GM21360 (cell line): ENCODE measurements around the gene AATK.

Experiments
- ATAC-seq: cut with Tn5 transposase; IDR thresholded peaks from one replicate; pipeline ENCODE4 v1.9.1; 2021; ENCODE audit warnings: mild to moderate bottlenecking, moderate library complexity; ENCODE audit not compliant: unreplicated experiment

Gene AATK

DNA sequence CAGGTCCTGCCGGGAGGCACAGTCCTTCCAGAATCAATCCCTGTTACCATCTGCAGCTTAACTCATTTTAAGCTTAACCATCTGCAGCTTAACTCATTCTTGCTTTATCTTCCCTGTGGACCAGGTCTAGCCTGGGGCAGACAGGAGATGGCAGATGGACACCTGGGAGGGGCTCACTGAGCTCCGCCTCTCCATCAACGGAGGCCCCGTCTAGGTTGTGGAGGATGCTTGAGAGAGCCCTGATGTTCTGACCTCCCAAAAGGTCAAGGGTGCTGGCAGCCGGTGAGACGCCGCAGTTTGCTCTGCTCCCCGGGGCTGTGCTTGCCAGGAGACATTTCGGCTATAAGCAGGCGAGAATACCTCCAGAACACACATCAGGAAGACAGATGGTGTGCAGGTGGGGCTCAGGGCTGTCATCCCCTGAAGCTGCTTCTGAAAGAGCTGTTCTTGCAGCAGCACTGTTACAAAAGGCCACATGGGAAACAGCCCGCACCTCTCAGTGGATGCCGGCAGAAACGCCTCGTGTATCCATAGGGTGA, 89.8 kb downstream of the AATK start:
- ATAC-seq, result no peak

DNA sequence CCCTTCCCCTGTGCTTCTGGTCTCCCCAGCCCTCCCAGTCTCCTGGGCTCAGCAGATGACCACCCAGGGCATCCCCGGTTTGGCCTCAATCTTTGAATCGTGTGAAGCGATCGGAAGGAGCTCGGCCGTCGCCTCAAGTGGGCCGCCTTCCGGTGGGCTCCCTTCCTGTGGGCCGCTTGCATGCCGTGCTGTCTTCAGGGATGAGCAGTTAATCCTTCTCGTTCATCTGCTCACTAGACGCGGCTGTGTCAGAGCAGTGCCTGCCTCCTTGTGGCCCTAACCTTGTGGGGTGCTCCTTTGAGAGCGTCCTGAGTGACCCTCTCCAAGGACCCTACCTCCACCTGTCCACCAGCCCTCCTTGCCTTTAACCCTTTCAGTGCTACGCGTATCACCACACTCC, 90.7 kb downstream of the AATK start:
- no peak for ATAC-seq

GRCh38 chr17:81074875-81075274, 91.1 kb downstream of the AATK start:
- no peak for ATAC-seq

DNA sequence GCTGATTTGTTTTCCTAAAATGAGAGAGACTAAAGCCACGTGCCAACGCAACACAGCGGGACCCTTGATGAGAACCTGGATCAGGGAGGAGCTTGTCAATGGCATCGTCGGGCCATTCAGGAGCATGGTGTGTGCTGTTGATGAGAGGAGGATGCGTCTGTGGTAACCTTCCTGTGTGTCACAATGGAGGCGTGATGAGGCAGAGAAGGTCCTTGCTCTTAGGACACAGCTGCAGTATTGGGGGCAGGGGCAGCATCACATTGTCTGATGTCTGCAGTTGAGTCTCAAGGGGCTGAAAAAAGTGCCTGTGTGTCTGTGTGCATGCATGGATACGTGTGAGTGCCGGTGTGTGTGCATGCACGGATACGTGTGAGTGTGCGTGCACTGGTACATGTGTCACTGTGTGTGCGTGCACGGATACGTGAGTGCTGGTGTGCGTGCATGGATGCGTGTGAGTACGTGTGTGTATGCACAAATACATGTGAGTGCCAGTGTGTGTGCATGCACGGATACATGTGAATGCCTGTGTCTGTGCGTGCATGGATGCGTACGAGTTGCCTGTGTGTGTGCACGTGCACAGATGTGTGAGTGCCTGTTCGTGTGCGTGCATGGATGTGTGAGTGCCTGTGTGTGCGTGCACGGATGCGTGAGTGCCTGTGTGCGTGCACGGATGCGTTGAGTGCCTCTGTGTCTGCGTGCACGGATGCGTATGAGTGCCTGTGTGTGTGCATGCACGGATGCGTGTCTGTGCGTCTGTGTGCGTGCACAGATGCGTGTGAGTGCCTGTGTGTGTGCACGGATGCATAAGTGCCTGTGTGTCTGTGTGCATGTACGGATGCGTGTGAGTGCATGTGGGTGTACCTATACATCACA, 91.8 kb downstream of the AATK start:
- no peak for ATAC-seq

DNA sequence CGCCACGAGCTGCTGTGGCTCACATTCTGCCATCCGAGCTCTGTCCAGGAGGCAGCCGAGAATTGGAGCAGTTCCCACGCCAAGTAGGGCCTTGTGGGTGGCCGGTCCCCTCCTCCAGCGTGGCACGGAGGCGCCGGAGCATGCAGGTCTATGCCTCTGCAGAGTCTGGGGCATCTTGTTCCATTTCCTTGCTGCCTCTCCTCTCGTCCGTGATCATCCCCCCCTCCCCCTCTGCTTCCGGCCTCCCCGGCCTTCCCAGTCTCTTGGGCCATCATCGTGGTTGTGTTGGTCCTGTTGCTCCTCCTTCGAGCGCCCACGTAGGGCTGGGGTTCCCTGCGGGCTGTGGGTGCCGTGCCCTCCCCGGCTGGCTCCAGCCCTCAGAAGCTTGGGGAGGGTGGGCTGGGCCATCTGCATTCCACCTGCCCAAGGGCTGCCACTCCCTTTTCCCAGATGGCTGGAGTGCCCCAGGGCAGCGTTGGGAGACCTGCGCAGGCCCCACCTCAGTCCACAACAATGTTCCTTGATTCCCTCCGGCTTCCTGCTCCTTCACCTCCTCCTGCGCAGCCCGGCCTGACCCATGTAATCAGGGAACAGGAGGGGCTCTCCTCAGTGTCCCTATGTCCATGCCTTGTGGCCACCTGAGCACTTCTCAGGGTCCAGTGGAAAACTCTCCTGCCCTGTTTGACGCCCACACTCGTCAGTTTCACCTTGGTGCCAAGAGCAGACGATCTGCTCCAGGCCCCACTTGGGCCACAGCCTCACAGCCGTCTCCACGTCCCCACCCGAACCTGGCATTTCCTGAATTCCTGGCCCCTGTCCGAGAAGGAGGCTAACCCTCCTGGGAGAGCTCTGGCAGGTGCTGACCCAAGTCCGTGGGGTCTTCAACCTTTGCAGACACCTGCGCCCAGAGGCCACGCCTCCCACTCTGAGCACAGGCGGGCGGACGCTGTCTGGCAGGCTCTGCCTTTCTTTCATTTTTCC, 94.0 kb downstream of the AATK start:
- ATAC-seq, result no peak

- ATAC-seq, result no peak
These were observed 95.3 kb downstream of the AATK start for GRCh38 chr17:81070541-81071246.

DNA sequence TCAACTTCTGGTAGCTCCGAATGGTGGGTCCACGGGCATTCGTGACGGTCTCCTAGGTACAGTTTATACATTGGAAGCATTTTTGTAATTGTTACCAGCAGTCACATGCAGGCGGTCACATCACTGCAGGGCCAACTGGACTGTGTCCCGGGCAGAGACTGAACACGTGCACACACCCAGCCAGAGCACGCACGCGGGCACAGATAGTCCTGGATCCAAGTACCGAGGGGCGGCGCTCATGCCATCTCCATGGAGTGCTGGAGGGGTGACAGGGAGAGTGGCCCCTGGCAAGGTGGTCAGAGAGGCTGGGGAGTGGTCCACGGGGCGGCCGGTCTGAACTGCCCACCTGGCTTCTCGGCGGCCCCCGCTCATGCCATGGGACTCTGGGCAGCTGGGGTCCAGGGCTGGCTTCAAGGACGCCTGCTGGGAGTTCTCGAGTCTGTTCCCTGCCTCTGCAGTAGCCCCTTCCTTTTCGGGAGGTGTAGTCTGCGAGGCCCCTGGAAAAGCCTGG, 96.8 kb downstream of the AATK start:
- no peak for ATAC-seq

DNA sequence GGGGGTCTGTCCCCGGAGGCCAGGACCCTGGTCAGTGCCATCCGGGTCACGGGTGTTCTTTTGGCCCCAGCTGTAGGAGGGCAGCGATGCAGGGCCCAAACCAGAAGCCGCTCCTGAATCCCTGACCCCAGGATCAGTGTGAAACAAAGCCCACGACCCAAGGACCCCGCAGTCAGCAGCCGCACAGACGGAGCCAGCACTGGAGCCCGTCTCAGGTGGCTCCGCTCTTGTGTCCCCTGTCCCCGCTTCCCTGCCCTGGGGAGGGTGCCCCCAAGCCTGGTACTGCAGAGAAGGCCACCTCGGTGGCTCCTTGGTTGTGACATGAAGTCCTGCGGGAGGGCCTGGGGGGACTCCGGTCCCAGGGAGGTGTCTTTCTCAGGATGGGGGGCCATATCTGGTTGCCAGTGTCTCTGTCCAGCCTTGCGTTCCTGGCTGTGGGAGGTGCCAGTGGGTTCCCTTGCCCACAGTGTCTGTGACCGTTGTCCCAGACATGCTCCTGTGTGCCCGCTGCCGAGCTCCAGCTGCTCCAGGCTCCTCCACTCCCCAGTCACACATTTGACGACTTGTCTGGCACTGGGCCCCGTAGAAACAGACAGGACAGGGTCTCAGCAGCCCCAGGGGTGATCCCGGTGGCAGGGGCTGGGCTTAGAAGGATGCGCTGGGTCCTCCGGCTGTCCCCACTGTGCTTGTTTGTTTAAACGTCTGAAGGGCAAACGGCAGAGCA, 97.4 kb downstream of the AATK start:
- no peak for ATAC-seq

DNA sequence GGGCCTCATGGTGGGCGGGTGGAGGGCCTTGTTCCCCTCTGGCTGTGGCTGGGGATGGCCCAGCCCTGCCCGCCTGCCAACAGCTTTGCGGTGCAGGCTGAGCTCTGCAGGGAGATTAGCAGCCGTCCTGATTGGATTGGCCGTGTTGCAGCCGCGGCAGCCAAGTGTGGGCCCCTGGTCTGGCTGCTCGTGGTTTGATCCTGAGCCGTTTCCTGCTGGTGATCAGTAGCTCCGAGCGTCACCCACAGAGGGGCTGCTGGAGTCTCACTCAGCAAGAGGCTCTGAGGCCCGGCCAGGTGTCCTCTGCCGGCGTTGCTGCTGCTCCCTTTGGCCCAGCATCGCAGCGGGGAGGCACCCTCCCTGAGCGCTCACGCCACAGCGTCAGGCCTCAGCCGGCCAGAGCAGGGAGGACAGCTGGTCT, 98.6 kb downstream of the AATK start:
- no peak for ATAC-seq
